ENCODE data around the gene PER3. TPM values are rescaled to one million over a fixed set of nuclear protein-coding genes. Genes with fewer than 3 reads are reported as not detected.

Gene PER3
- total RNA-seq, 1 experiment from 2014 or later = 9.0 TPM

GRCh38 chr1:7808253-7808844, 24.3 kb downstream of the PER3 start:
- no peak overlapping the region for H2AK5ac ChIP-seq (ENCODE audit: insufficient read length, low read length)
- no peaks in the 10 kb centered on the region for H3K79me1 ChIP-seq (ENCODE audit: insufficient read depth, low read depth, low read length, poor library complexity, severe bottlenecking)
- H2BK15ac ChIP-seq (ENCODE audit: low read depth, low read length) = no peak overlapping the region
- peak; percentile 72 for TF ChIP-seq CTCF (conservative IDR thresholded peaks at IDR 0.05)
- H3K56ac ChIP-seq (ENCODE audit: insufficient read length, low read depth, low read length) = no peak overlapping the region
- no peak overlapping the region for H3K4me2 ChIP-seq (ENCODE audit: insufficient read depth, insufficient read length, low read length)
- H3K14ac ChIP-seq (ENCODE audit: insufficient read depth, low read length) = no peak overlapping the region
- H4K20me1 ChIP-seq (ENCODE audit: control insufficient read depth, insufficient read depth, insufficient read length) = no peaks in the 10 kb centered on the region
- no peak overlapping the region for H3K4ac ChIP-seq (ENCODE audit: low read depth, low read length)
- no peak for DNase-seq
- H3K18ac ChIP-seq (ENCODE audit: insufficient read length, low read depth, low read length) = no peak overlapping the region
- Mint-ChIP-seq H3K36me3 (ENCODE audit: insufficient read depth in 1 of 3, low read depth in 3 of 3) (peaks cover 18 to 40% (median 37%) of the 10 kb centered on the region in 3 experiments), H3K4me1 (no peaks in the 10 kb centered on the region), H3K4me3 (no peak overlapping the region), H3K27me3 (ENCODE audit: low read depth) (no peaks in the 10 kb centered on the region; the same call in 1 of the 2 replicates), H3K27ac (no peak overlapping the region), H3K9me3 (peaks cover 6 to 7% of the 10 kb centered on the region in 2 experiments)
- H3K27me3 ChIP-seq (ENCODE audit: insufficient read depth, low read length) = no peaks in the 10 kb centered on the region
- no peak overlapping the region for H4K91ac ChIP-seq (ENCODE audit: insufficient read length, low read depth, low read length)
- no peak overlapping the region for H3K9ac ChIP-seq (ENCODE audit: extremely low read depth, insufficient read length, low read length)
- no peak overlapping the region for H3K27ac ChIP-seq (ENCODE audit: insufficient read length, low read depth, low read length)
- H3K4me1 ChIP-seq (ENCODE audit: insufficient read depth, low read length) = no peaks in the 10 kb centered on the region
- H4K8ac ChIP-seq (replicated peaks; ENCODE audit: insufficient read length, low read depth, low read length) = no peak overlapping the region
- WGBS (ENCODE audit: extremely low coverage, insufficient read length, low lambda C conversion rate) = no CpG with 5 or more reads among the region's 1 CpG
- H2BK120ac ChIP-seq (ENCODE audit: low read depth, low read length, poor library complexity, severe bottlenecking) = no peak overlapping the region
- no peaks in the 10 kb centered on the region for H3K79me2 ChIP-seq (ENCODE audit: insufficient read depth, low read length)
- peaks cover 4% of the 10 kb centered on the region for H3K9me3 ChIP-seq (ENCODE audit: control insufficient read depth, low read depth, low read length)
- no peak overlapping the region for H4K5ac ChIP-seq (ENCODE audit: insufficient read length, low read depth, low read length)
- no peak overlapping the region for H3K23ac ChIP-seq (ENCODE audit: insufficient read length, low read depth, low read length)
- H2BK5ac ChIP-seq (ENCODE audit: insufficient read length, low read length) = no peak overlapping the region
- H2BK20ac ChIP-seq (ENCODE audit: low read depth, low read length, poor library complexity, severe bottlenecking) = no peak overlapping the region
- H3K23me2 ChIP-seq (ENCODE audit: insufficient read length, low read depth, low read length, poor library complexity, severe bottlenecking) = no peaks in the 10 kb centered on the region
- H2AFZ ChIP-seq (ENCODE audit: low read length) = no peak overlapping the region
- H2BK12ac ChIP-seq (ENCODE audit: insufficient read length, low read depth, low read length) = no peak overlapping the region
- no peak overlapping the region for H3T11ph ChIP-seq (ENCODE audit: low read length)

Data from H9 (cell line).